HepG2 (cell line): Measurements from ENCODE around the gene CCM2. TPM values are rescaled to one million over a fixed set of nuclear protein-coding genes. Genes with fewer than 3 reads are reported as not detected.

Source experiments
- ATAC-seq: fragments of 200-7000 bp; cut with Tn5 transposase; 3 replicates; pipeline ENCODE4 v1.9.1; 2020; ENCODE audit warnings: mild to moderate bottlenecking, moderate library complexity
- BruUV-seq: library from RNA; stranded (reverse); fragments of 400-500 nt; replicated peaks from 2 replicates; lab custom pipeline; 2021; lab: Mats Ljungman, UMichigan
- CTCF ChIA-PET: fragments of 300-600 bp; formaldehyde crosslinking; extraction: SDS; loops from one replicate; lab custom pipeline; 2021; ENCODE audit warnings: low total read pairs, inconsistent platforms, low intra/inter-chr PET ratio; lab: Yijun Ruan, JAX
- POLR2A ChIA-PET: fragments of 350-600 bp; sonication (Branson Sonifier 250); formaldehyde crosslinking; loops from one replicate; lab custom pipeline; 2020; ENCODE audit warnings: antibody characterized with exemption, inconsistent platforms; lab: Yijun Ruan, JAX
- DNase-seq: peaks from one replicate; pipeline ENCODE4 v3.0.0-alpha.2; 2015; ENCODE audit warnings: low spot score
- FAIRE-seq: peaks from 3 replicates; lab custom pipeline; 2011; peaks lifted over from hg19 to GRCh38; lab: Jason Lieb, UNC
- H2AFZ ChIP-seq: one replicate; pipeline ENCODE4 v1.6.1; 2011; ENCODE audit warnings: low read length, inconsistent platforms
- H3K27ac ChIP-seq: fragments of 300-600 bp; 3 replicates; pipeline ENCODE4 v1.8.0; 2011; ENCODE audit warnings: mixed run types, mild to moderate bottlenecking, mixed read lengths, low read length, inconsistent platforms; ENCODE audit not compliant: insufficient read depth; ENCODE audit errors: extremely low read length
- H3K27me3 ChIP-seq, 2 experiments: fragments of 200-600 bp in 1 of 2; 2 replicates in 1 of 2; 3 replicates in 1 of 2; pipeline versions ENCODE4 v1.6.0 to v1.8.0; 2011; ENCODE audit warnings: low read length in 2 of 2, mild to moderate bottlenecking in 2 of 2, moderate library complexity in 2 of 2, inconsistent platforms in 1 of 2; ENCODE audit not compliant: insufficient read depth in 2 of 2, control insufficient read depth in 1 of 2
- H3K36me3 ChIP-seq, 2 experiments: fragments of 200-600 bp in 1 of 2; replicated peaks in 1 of 2; 2 replicates in 1 of 2; 3 replicates in 1 of 2; pipeline versions ENCODE4 v1.5.1 to v1.8.0; 2011; ENCODE audit warnings: low read length in 2 of 2, inconsistent platforms in 1 of 2; ENCODE audit not compliant: insufficient read depth in 2 of 2, control insufficient read depth in 1 of 2
- H3K4me1 ChIP-seq: 2 replicates; pipeline ENCODE4 v1.5.1; 2012; ENCODE audit warnings: low read length, inconsistent platforms; ENCODE audit not compliant: insufficient read depth
- H3K4me2 ChIP-seq: 2 replicates; pipeline ENCODE4 v1.6.0; 2011; ENCODE audit warnings: low read depth, low read length, inconsistent platforms
- H3K4me3 ChIP-seq, 3 experiments: fragments of 200-600 bp in 1 of 3; sonication (generic), shearing (Covaris generic) in 1 of 3; replicated peaks in 1 of 3; 2 replicates each; pipeline ENCODE4 v1.5.1; 2011 to 2016; ENCODE audit warnings: low read length in 3 of 3, inconsistent platforms in 2 of 3, low read depth in 2 of 3, mild to moderate bottlenecking in 2 of 3, control low read depth in 1 of 3, mixed read lengths in 1 of 3; ENCODE audit not compliant: insufficient read depth in 1 of 3
- H3K79me2 ChIP-seq: one replicate; pipeline ENCODE4 v1.6.1; 2011; ENCODE audit warnings: low read length, inconsistent platforms; ENCODE audit not compliant: insufficient read depth
- H3K9ac ChIP-seq: 2 replicates; pipeline ENCODE4 v1.6.0; 2011; ENCODE audit warnings: mild to moderate bottlenecking, low read depth, low read length, inconsistent platforms; ENCODE audit not compliant: insufficient read depth
- H3K9me3 ChIP-seq: 2 replicates; pipeline ENCODE4 v1.5.1; 2012; ENCODE audit warnings: mild to moderate bottlenecking, low read length
- H4K20me1 ChIP-seq: 2 replicates; pipeline ENCODE4 v1.6.0; 2011; ENCODE audit warnings: inconsistent platforms, mild to moderate bottlenecking, low read length, moderate library complexity; ENCODE audit not compliant: insufficient read depth
- CBX2 ChIP-seq, 2 experiments: fragments of 200-600 bp in 1 of 2; sonication (generic); formaldehyde crosslinking in 1 of 2; IDR thresholded peaks; 2 replicates each; pipeline versions ENCODE4 v1.7.0 to v1.8.1; 2018 to 2022; ENCODE audit warnings: low read depth in 2 of 2, low read length in 1 of 2, mild to moderate bottlenecking in 1 of 2, missing genetic modification reagents in 1 of 2
- FUBP1 ChIP-seq: sonication (generic); formaldehyde crosslinking; IDR thresholded peaks from 2 replicates; pipeline ENCODE4 v1.5.1; 2020; ENCODE audit warnings: missing genetic modification reagents, mild to moderate bottlenecking, borderline replicate concordance
- MNT ChIP-seq: fragments of 450-650 bp; IDR thresholded peaks from 2 replicates; pipeline ENCODE4 v1.6.1; 2016
- ONECUT2 ChIP-seq: sonication (generic); formaldehyde crosslinking; IDR thresholded peaks from 2 replicates; pipeline ENCODE4 v1.4.0; 2020; ENCODE audit warnings: missing genetic modification reagents
- RELA ChIP-seq: sonication (generic); formaldehyde crosslinking; IDR thresholded peaks from 2 replicates; pipeline ENCODE4 v1.4.0; 2020; ENCODE audit warnings: missing genetic modification reagents
- SAFB2 ChIP-seq: sonication (generic); formaldehyde crosslinking; IDR thresholded peaks from 2 replicates; pipeline ENCODE4 v1.5.1; 2020; ENCODE audit warnings: missing genetic modification reagents, low read depth, mild to moderate bottlenecking, borderline replicate concordance
- SIX4 ChIP-seq: sonication (generic); formaldehyde crosslinking; IDR thresholded peaks from 2 replicates; pipeline ENCODE4 v1.4.0; 2020; ENCODE audit warnings: missing genetic modification reagents
- ZNF276 ChIP-seq: sonication (generic); formaldehyde crosslinking; IDR thresholded peaks from 2 replicates; pipeline ENCODE4 v1.4.0; 2020; ENCODE audit warnings: mild to moderate bottlenecking, low read depth, missing genetic modification reagents
- ZNF382 ChIP-seq: sonication (generic); formaldehyde crosslinking; IDR thresholded peaks from 2 replicates; pipeline ENCODE4 v1.5.0; 2020; ENCODE audit warnings: missing genetic modification reagents, mild to moderate bottlenecking, borderline replicate concordance
- ZNF891 ChIP-seq: sonication (generic); formaldehyde crosslinking; IDR thresholded peaks from 2 replicates; pipeline ENCODE4 v1.5.0; 2020; ENCODE audit warnings: mild to moderate bottlenecking, missing genetic modification reagents
- WGBS: methylation state at CpG from one replicate; pipeline ENCODE4 v1.1.6; 2017; ENCODE audit warnings: low lambda C conversion rate; 5-methylcytosine and 5-hydroxymethylcytosine counted together
- in situ Hi-C: cut with HindIII; loops from 2 replicates; pipeline ENCODE4 v1.10.0; 2017; ENCODE audit warnings: low pct_unique_long_range_greater_than_20kb; ENCODE audit not compliant: extremely low pct_ligation_motif_present
- intact Hi-C: fragments of 100-400 bp; cut with micrococcal nuclease; formaldehyde crosslinking; loops from one replicate; pipeline ENCODE4 v1.10.0; 2022; ENCODE audit not compliant: unreplicated experiment
- polyA plus RNA-seq, 8 experiments: library from polyadenylated mRNA; depleted of rRNA in 3 of 8; stranded (reverse) in 7 of 8; unstranded in 1 of 8; fragments of >200 nt; fragmentation: Illumina TruSeq in 4 of 8; extraction: Trizol in 4 of 8; gene quantifications; 2 replicates each; pipeline versions ENCODE4 v1.2.1 to v1.2.3, GENCODE V29; 2011 to 2016; ENCODE audit warnings: low read depth in 4 of 8, missing spikeins in 1 of 8, mixed read lengths in 1 of 8; ENCODE audit not compliant: insufficient read depth in 1 of 8
- total RNA-seq, 5 experiments: library from RNA; depleted of rRNA; stranded (reverse); fragments of >200 nt; fragmentation: Illumina TruSeq; extraction: Trizol; gene quantifications; 2 replicates each; pipeline ENCODE4 v1.2.3, GENCODE V29; 2016; ENCODE audit warnings: low read depth in 1 of 5

CCM2 gene
- total and polyA plus RNA-seq, 2 of the 13 experiments (the other 11 are each of a cell fraction or from before 2014, with no cell fraction given), result 13.7 to 15.8 TPM

- TF ChIP-seq ONECUT2 (CRISPR knock-in tag) (no peak), RELA (no peak), SIX4 (CRISPR knock-in tag) (no peak), ZNF276 (CRISPR knock-in tag) (no peak), ZNF382 (CRISPR knock-in tag) (no peak), FUBP1 (CRISPR knock-in tag) (no peak), ZNF891 (no peak), SAFB2 (CRISPR knock-in tag) (no peak)
- TF ChIP-seq, all 625 proteins: peak for 0
Measured at GRCh38 chr7:45061806-45062425, 61.9 kb downstream of the CCM2 start (continued).

- Histone ChIP-seq H2AFZ (no peak overlapping the region), H3K9me3 (no peaks in the 10 kb centered on the region), H3K9ac (no peak overlapping the region), H4K20me1 (no peaks in the 10 kb centered on the region), H3K27ac (no peak overlapping the region), H3K4me2 (no peak overlapping the region), H3K27me3 (no peaks in the 10 kb centered on the region), H3K79me2 (no peaks in the 10 kb centered on the region), H3K4me3 (no peak overlapping the region), H3K4me1 (no peaks in the 10 kb centered on the region), H3K36me3 (peaks cover 3 to 23% of the 10 kb centered on the region in 2 experiments)
- intact Hi-C loops (no loop called here), in situ Hi-C loops (no loop called here)
- ChIA-PET POLR2A (no interaction called here), CTCF (no interaction called here)
- no TSS peak for BruUV-seq
- DNase-seq, result no peak
- WGBS, result over 99% methylated on average over 12 of the region's 16 CpGs
- TF ChIP-seq MNT (peak; percentile 62), CBX2 (IDR thresholded peaks at IDR 0.05; ENCODE audit: low read depth, low read length) (no peak), CBX2 (CRISPR knock-in tag; IDR thresholded peaks at IDR 0.05; ENCODE audit: low read depth) (no peak)
- no peak for ATAC-seq
- FAIRE-seq, result no peak
Measured at GRCh38 chr7:45064047-45064725, 64.2 kb downstream of the CCM2 start.
